ENCODE measurements around the gene ZC3H12D.
"Not testable (repeated sequence)": the region's sequence is repeated elsewhere in the genome, so short reads cannot be mapped to it uniquely, and the experiment has no call there.

Gene ZC3H12D

GRCh38 chr6:149484733-149485700 is at the start of gene ZC3H12D:
Gene ZC3H12D (minus strand): TSS chr6:149485014. CDS start chr6:149474543, 10,471 bp downstream.
- peak; percentile 57 to 58 for DNase-seq (ENCODE audit: low read depth in 2 of 2)

GRCh38 chr6:149529650-149530049 is 44.8 kb upstream of the ZC3H12D start:
- DNase-seq (ENCODE audit: low read depth in 2 of 2) = no peak

GRCh38 chr6:149515494-149515893 is 30.7 kb upstream of the ZC3H12D start:
- no peak for DNase-seq (ENCODE audit: low read depth in 2 of 2)

DNA sequence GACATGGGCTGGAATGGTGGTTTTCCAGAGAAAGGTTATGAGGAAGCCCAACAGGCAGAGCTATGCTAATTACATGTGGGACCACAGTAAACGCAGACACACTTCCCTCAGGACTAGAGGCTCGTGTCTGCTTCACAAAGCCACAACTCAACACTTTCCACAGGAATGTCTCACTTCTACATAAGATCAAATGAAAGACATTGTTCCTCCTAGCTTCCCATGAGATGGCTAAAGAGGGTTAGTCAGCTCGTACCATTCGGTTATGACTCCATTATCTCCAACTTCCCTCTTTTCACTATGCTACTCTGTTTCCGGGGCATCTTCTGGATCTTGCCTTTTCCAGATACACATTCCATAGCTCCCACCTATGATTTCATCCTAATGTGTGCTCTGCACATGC is 29.1 kb upstream of the ZC3H12D start:
- no peak for DNase-seq (ENCODE audit: low read depth in 2 of 2)

- DNase-seq (ENCODE audit: low read depth in 2 of 2) = no peak
Observed at GRCh38 chr6:149510793-149511512, 26.1 kb upstream of the ZC3H12D start.

DNA sequence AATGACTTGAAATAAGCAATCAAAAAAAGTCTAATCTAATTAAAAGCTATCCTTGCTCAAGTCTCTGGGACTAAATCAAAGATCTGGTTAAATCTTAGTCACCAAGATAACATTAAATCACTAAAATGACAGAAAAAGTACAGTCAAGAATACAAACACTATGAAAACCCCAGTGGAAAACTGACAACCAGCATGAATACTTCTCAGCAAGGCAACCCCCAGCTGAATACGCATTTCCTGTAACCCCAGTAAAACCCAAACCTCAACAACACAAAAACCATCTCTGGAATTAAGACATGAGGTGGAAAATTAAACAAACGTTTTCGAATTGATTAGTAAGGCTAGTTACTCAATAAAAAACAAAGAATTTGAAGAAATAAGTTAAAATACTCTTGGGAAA is 23.7 kb upstream of the ZC3H12D start:
- no peak for DNase-seq (ENCODE audit: low read depth in 2 of 2)

GRCh38 chr6:149503872-149504271 is 19.1 kb upstream of the ZC3H12D start:
- DNase-seq (ENCODE audit: low read depth in 2 of 2) = no peak

DNA sequence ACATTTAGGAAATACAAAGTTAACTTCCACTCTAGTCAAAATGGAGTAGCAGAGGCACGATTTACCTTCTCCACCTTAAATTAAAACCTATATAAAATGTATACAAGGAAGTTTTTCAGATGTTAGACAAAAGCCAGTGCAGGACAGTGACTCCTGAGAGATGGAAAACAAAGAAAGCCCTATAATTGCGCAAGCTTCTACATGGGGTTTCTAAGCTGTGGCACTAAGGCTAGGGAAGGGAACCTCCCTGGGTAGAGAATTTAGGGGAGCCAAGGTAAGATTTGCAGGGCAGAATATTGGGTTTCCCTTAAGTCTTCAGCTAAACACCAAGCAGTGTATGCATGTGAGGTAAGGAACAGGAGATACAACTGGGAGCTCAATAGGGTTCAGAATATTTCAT is 18.5 kb upstream of the ZC3H12D start:
- no peak for DNase-seq (ENCODE audit: low read depth in 2 of 2)

DNA sequence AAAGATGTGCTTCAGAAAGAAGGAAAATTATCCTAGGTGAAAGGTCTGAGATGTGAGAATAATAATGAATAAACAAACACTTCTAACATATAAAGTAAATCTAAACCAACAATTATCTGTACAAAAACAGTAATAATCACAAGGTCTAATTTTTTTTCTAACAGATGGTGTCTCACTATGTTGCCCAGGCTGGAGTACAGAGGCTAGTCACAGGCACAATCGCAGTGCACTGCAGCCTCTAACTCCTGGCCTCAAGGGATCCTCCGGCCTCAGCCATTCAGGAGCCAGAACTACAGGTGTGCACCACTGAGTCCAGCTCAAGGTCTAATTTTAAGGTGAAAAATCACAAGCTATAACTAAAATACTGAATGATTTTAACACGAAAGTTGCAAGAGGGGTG is 17.0 kb upstream of the ZC3H12D start:
- DNase-seq (ENCODE audit: low read depth in 2 of 2) = no peak

DNA sequence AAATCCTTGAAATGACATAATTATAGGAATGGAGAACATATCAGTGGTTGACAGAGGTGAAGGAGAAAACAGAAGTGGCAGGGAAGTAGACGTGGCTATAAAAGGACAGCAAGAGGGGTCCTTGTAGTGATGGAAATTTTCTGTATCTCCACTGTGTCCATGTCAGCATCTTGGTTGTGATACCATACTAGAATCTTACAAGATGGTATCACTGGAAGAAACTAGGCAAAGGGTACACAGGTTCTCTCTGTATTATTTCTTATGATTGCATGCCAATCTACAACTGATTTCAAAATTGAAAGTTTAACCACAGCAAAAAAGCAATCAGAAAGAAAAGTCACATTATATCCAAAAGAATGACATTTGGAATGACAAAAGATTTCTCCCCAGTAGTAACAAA is 16.4 kb upstream of the ZC3H12D start:
- DNase-seq (ENCODE audit: low read depth in 2 of 2) = no peak

GRCh38 chr6:149500096-149500495 is 15.3 kb upstream of the ZC3H12D start:
- DNase-seq (ENCODE audit: low read depth in 2 of 2) = no peak

- DNase-seq (ENCODE audit: low read depth in 2 of 2) = no peak
Observed at GRCh38 chr6:149499066-149499465, 14.3 kb upstream of the ZC3H12D start.

DNA sequence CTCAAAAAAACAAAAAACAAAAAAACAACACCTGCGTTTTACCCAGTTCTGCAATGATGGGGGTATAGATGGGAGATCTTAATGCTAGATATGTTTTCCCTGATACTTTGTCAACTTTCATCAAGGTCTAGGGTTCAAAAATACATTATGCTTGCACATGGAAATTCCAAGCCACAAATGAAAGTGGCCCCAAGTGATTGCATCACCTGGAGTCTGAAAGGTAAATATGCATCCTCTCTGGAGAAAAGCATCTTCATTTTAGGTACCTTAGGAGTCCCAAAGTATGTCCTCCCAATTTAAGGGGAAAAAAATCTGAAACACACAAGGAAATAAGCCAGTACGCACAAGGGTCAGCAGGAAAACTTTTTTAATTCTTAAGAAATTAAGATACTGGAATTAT is 12.6 kb upstream of the ZC3H12D start:
- DNase-seq (ENCODE audit: low read depth in 2 of 2) = no peak

GRCh38 chr6:149496597-149496996 is 11.8 kb upstream of the ZC3H12D start:
- DNase-seq (ENCODE audit: low read depth in 2 of 2) = not testable (repeated sequence)

DNA sequence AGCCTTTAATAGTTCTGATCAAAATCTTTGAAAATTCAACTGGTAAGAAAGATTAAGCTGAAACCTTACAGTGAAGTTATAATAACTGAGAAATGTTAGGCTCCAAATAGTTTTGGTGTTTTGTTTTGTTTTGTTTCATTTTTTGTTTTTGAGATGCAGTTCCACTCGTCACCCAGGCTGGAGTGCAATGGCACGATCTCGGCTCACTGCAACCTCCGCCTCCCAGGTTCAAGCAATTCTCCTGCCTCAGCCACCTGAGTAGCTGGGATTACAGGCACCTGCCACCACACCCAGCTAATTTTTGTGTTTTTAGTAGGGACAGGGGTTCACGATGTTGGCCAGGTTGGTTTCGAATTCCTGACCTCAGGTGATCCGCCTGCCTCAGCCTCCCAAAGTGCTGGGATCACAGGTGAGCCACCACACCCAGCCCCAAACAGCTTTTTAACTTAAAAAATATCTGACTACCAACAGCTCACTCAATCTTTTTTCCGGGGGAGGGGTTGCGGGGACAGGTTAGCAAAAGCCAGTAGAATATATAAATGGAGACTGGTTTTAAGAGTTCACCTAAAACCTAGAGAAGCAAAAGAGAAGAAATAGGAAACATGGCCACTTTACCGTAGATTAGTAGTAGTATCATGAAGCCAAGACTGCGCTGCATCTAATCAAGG is 10.7 kb upstream of the ZC3H12D start:
- DNase-seq (ENCODE audit: low read depth in 2 of 2) = not testable (repeated sequence)

- not testable (repeated sequence) for DNase-seq (ENCODE audit: low read depth in 2 of 2)
Observed at GRCh38 chr6:149494810-149495209, 10.0 kb upstream of the ZC3H12D start.

DNA sequence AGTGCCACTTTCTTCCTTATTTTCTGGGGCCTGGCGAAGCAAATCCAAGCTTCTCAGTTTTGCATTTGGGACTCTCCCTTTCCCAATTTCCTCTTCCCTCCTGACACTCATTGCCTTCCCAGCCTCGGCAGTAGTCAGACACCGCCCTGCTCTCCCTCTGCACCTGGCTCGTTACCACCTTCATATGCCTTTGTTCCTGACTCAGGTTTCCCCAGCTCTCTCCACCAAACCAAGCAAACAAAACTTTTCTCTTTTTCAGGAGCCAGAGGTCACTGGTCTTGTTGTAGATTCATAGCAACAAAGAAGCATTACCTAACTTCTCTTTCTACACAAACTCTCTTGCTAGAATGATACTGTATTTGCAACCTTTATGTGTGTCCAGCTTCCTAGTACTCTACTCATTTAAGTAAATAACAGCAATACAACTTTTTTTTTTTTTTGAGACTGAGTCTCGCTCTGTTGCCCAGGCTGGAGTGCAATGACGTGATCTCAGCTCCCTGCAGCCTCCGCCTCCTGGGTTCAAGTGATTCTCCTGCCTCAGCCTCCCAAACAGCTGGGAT is 9.0 kb upstream of the ZC3H12D start:
- DNase-seq (ENCODE audit: low read depth in 2 of 2) = no peak

DNA sequence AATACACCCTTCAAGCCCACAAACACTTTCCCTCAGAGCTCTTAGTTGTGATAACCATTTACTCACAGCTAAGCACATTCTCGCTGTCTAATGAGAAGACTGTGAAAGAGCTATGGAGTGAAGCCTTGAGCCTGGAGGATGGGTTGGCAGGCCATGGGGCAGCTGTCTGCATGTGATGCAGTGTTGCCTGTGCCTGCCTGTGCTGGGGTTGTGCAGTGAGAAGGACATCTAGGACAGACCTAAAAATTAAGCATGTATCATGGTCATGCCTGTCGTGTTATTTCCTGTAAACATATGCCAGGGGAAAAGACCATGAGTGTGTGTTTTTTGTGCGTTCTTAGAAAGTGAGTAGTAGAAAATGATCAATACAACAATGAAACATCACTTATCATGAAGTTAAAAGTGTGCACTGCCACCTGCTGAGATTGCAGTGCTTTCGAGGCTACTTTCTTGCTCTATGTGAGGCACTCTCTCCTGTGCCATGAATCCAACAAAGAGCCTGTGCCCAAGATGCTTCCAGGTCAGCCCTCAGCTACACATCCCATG is 8.1 kb upstream of the ZC3H12D start:
- DNase-seq (ENCODE audit: low read depth in 2 of 2) = no peak

DNA sequence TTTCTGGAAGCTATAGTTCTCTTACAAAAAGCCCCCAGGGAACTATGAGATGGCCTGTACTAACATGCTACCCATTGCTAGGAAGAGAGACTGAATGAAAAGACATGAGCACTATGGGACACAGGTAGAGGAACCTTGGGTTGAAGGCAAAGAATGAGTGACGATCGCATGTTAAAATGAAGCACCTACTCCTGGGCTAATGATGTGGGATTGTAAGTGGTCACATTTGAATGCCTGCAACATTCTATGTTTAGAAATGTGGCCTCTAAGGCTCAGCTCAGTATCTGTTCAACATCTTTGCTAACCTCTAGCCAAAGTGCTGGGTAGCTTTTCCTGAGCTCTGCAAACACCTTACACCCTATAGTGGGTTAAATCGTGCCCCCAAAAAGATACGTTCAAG is 5.2 kb upstream of the ZC3H12D start:
- DNase-seq (ENCODE audit: low read depth in 2 of 2) = no peak

DNA sequence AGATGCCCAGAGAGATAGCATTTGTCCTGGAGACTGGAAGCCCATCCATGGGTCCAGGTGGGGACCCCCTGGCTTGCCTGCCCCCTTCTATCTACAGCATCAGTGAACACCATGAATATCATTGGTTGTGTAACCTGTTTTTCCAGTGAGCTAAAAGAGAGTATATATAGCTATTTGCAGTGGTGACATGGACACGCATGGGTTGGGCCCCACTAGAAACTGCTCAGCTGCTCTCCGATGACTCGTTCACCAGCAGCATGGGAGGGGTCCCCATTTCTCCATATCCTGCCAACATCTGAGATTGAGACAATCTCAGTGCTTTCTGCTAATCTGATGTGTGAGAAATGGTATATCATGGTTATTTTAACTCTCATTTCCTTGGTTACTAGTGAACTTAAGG is 4.0 kb upstream of the ZC3H12D start:
- DNase-seq (ENCODE audit: low read depth in 2 of 2) = peak in 1 of 2 donors; percentile 25

- no peak for DNase-seq (ENCODE audit: low read depth in 2 of 2)
Observed at GRCh38 chr6:149487316-149487715, 2.5 kb upstream of the ZC3H12D start.

All from activated CD4-positive, alpha-beta T cell treated with anti-CD3 and anti-CD28 coated beads for 24 hours (primary cell).